Mesenchymal stem cell (in vitro differentiated cells and primary cell): ENCODE results near the gene KSR1.
A peak's percentile ranks its signal among the peaks of the same experiment; 100 is the strongest.

ENCODE experiments used
- DNase-seq: peaks from one replicate; pipeline ENCODE4 v3.0.0-alpha.2; 2013
- H2AFZ ChIP-seq: one replicate; pipeline ENCODE4 v1.6.1; 2013; ENCODE audit warnings: low read depth, mild to moderate bottlenecking, control low read depth, inconsistent platforms, low read length, moderate library complexity
- H2AK5ac ChIP-seq: 2 replicates; pipeline ENCODE4 v1.6.1; 2013; ENCODE audit warnings: low read length, moderate library complexity, mild to moderate bottlenecking, inconsistent platforms; ENCODE audit not compliant: severe bottlenecking
- H2BK120ac ChIP-seq: one replicate; pipeline ENCODE4 v1.6.1; 2013; ENCODE audit warnings: low read depth, mild to moderate bottlenecking, inconsistent platforms, low read length, moderate library complexity
- H2BK12ac ChIP-seq, 2 experiments: one replicate each; pipeline ENCODE4 v1.6.1; 2013; ENCODE audit warnings: inconsistent platforms in 2 of 2, low read length in 2 of 2, mild to moderate bottlenecking in 2 of 2, moderate library complexity in 2 of 2, control low read depth in 1 of 2
- H2BK15ac ChIP-seq: one replicate; pipeline ENCODE4 v1.6.1; 2013; ENCODE audit warnings: mild to moderate bottlenecking, low read depth, inconsistent platforms; ENCODE audit not compliant: poor library complexity, severe bottlenecking
- H2BK5ac ChIP-seq: 2 replicates; pipeline ENCODE4 v1.6.1; 2013; ENCODE audit warnings: low read depth, mild to moderate bottlenecking, low read length, control low read depth, inconsistent platforms; ENCODE audit not compliant: poor library complexity, severe bottlenecking
- H3K14ac ChIP-seq, 2 experiments: one replicate each; pipeline ENCODE4 v1.6.1; 2013; ENCODE audit warnings: inconsistent platforms in 2 of 2, low read length in 2 of 2, control low read depth in 1 of 2, mild to moderate bottlenecking in 1 of 2, moderate library complexity in 1 of 2
- H3K18ac ChIP-seq, 2 experiments: one replicate each; pipeline ENCODE4 v1.6.1; 2013; ENCODE audit warnings: inconsistent platforms in 2 of 2, low read length in 2 of 2, control low read depth in 1 of 2, low read depth in 1 of 2, mild to moderate bottlenecking in 1 of 2
- H3K23ac ChIP-seq, 2 experiments: one replicate each; pipeline ENCODE4 v1.6.1; 2013; ENCODE audit warnings: inconsistent platforms in 2 of 2, low read length in 2 of 2, mild to moderate bottlenecking in 2 of 2, moderate library complexity in 2 of 2, control low read depth in 1 of 2
- H3K27ac ChIP-seq: 2 replicates; pipeline ENCODE4 v1.5.1; 2013; ENCODE audit warnings: mild to moderate bottlenecking, moderate library complexity, low read length, control low read depth, inconsistent platforms; ENCODE audit not compliant: poor library complexity, severe bottlenecking
- H3K27me3 ChIP-seq, 2 experiments: 2 replicates each; pipeline versions ENCODE4 v1.6.1 to v1.7.0; 2013; ENCODE audit warnings: low read length in 2 of 2, mild to moderate bottlenecking in 2 of 2, moderate library complexity in 2 of 2, control low read depth in 1 of 2, inconsistent platforms in 1 of 2; ENCODE audit not compliant: control insufficient read depth in 1 of 2, insufficient read depth in 1 of 2
- H3K36me3 ChIP-seq, 2 experiments: 2 replicates each; pipeline versions ENCODE4 v1.6.1 to v1.7.0; 2013; ENCODE audit warnings: low read length in 2 of 2, control low read depth in 1 of 2, inconsistent platforms in 1 of 2, low read depth in 1 of 2, mild to moderate bottlenecking in 1 of 2; ENCODE audit not compliant: insufficient read depth in 2 of 2, control insufficient read depth in 1 of 2
- H3K4ac ChIP-seq, 2 experiments: one replicate each; pipeline ENCODE4 v1.6.1; 2013; ENCODE audit warnings: inconsistent platforms in 2 of 2, low read length in 2 of 2, mild to moderate bottlenecking in 2 of 2, moderate library complexity in 2 of 2, control low read depth in 1 of 2, low read depth in 1 of 2
- H3K4me1 ChIP-seq: 2 replicates; pipeline ENCODE4 v1.6.1; 2013; ENCODE audit warnings: low read depth, low read length, control low read depth; ENCODE audit not compliant: control insufficient read depth, insufficient read depth
- H3K4me2 ChIP-seq: 2 replicates; pipeline ENCODE4 v1.6.1; 2013; ENCODE audit warnings: low read length, mild to moderate bottlenecking, inconsistent platforms; ENCODE audit not compliant: poor library complexity, severe bottlenecking
- H3K4me3 ChIP-seq, 2 experiments: 2 replicates each; pipeline versions ENCODE4 v1.5.1 to v1.7.0; 2013; ENCODE audit warnings: low read length in 2 of 2, mild to moderate bottlenecking in 2 of 2, control low read depth in 1 of 2, low read depth in 1 of 2; ENCODE audit not compliant: insufficient read depth in 1 of 2
- H3K79me1 ChIP-seq: replicated peaks from 2 replicates; pipeline ENCODE4 v1.6.1; 2013; ENCODE audit warnings: mild to moderate bottlenecking, control low read depth, low read length, inconsistent platforms; ENCODE audit not compliant: poor library complexity, severe bottlenecking
- H3K9ac ChIP-seq: 2 replicates; pipeline ENCODE4 v1.7.0; 2013; ENCODE audit warnings: mild to moderate bottlenecking, low read length, moderate library complexity
- H3K9me3 ChIP-seq: 2 replicates; pipeline ENCODE4 v1.7.0; 2013; ENCODE audit warnings: mild to moderate bottlenecking, low read length; ENCODE audit not compliant: control insufficient read depth
- H4K8ac ChIP-seq: one replicate; pipeline ENCODE4 v1.6.1; 2013; ENCODE audit warnings: inconsistent platforms, mild to moderate bottlenecking, low read length, moderate library complexity
- H4K91ac ChIP-seq: one replicate; pipeline ENCODE4 v1.6.1; 2013; ENCODE audit warnings: mild to moderate bottlenecking, low read length, inconsistent platforms
- WGBS: methylation state at CpG from one replicate; pipeline ENCODE4 v1.1.7; 2013; ENCODE audit warnings: mixed read lengths; 5-methylcytosine and 5-hydroxymethylcytosine counted together

The KSR1 gene

DNA sequence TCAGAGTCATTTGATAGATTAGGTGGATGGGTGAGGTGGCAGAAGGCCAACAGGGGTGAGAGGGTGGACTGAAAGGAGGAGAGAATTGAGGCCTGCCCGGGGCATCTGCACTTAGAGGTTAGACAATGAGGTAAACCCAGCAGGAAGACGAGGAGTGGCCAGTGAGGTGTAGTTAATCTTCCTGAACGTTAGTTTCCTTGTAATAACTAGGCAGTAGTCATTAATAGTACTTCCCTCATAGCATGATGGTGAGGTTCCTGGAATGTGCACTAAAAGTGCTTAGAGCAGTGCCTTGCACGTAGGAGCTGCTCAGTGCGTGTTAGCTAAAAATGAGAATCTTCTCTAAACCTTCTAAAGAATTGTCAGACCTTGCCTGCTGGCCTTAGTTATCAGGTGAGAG, 13.5 kb upstream of the KSR1 start:
- no peak overlapping the region for H3K4me2 ChIP-seq
- H3K4ac ChIP-seq, result no peak overlapping the region
- no peak overlapping the region for H2BK15ac ChIP-seq
- H2BK5ac ChIP-seq, result no peak overlapping the region
- H3K4me3 ChIP-seq, result no peak overlapping the region
- H2AK5ac ChIP-seq, result no peak overlapping the region
- no peak overlapping the region for H3K14ac ChIP-seq
- no peak overlapping the region for H4K8ac ChIP-seq
- H3K23ac ChIP-seq, result no peak overlapping the region
- no peaks in the 10 kb centered on the region for H3K36me3 ChIP-seq
- H3K18ac ChIP-seq, result no peak overlapping the region
- no peak overlapping the region for H3K27ac ChIP-seq
- peaks cover 7% of the 10 kb centered on the region for H3K4me1 ChIP-seq
- no peaks in the 10 kb centered on the region for H3K9me3 ChIP-seq
- H2BK120ac ChIP-seq, result no peak overlapping the region
- H3K9ac ChIP-seq, result no peak overlapping the region
- H2AFZ ChIP-seq, result no peak overlapping the region
- no peak for DNase-seq
- no peaks in the 10 kb centered on the region for H3K79me1 ChIP-seq
- WGBS, result 81% methylated on average over 3 of the region's 5 CpGs
- H3K27me3 ChIP-seq, result peaks cover 0 to 7% of the 10 kb centered on the region in 2 experiments
- H4K91ac ChIP-seq, result no peak overlapping the region
- no peak overlapping the region for H2BK12ac ChIP-seq

DNA sequence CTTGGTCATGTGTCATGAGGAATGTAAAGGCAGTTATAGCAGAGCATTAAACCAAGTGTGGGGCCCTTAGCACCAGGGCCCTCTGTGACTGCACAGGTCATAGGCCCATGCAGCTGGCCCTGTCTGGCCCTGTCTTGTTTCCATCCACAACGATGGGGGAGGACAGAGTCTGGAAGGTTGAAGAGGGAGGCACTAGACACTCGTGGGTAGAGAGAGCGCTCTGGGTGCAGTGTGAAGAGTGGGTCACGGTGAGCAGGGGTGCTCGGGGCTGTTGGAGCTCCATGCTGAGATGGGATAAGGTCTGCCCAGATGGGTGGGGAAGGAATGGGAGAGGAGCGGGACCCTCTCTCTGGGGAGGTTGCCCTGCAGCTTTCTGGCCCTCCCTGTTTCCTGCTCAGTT, 12.8 kb upstream of the KSR1 start:
- H3K79me1 ChIP-seq, result no peaks in the 10 kb centered on the region
- WGBS, result 92% methylated on average over 6 of the region's 6 CpGs
- H2AFZ ChIP-seq, result no peak overlapping the region
- DNase-seq, result no peak
- no peak overlapping the region for H3K23ac ChIP-seq
- peaks cover 7% of the 10 kb centered on the region for H3K4me1 ChIP-seq
- H2BK15ac ChIP-seq, result no peak overlapping the region
- H3K36me3 ChIP-seq, result no peaks in the 10 kb centered on the region
- H3K4me2 ChIP-seq, result no peak overlapping the region
- H3K14ac ChIP-seq, result no peak overlapping the region
- H3K4me3 ChIP-seq, result no peak overlapping the region
- H3K9ac ChIP-seq, result no peak overlapping the region
- H4K91ac ChIP-seq, result no peak overlapping the region
- no peak overlapping the region for H3K4ac ChIP-seq
- H3K9me3 ChIP-seq, result no peaks in the 10 kb centered on the region
- no peak overlapping the region for H4K8ac ChIP-seq
- H2BK5ac ChIP-seq, result no peak overlapping the region
- no peak overlapping the region for H3K18ac ChIP-seq
- H2AK5ac ChIP-seq, result no peak overlapping the region
- H2BK120ac ChIP-seq, result no peak overlapping the region
- peaks cover 0 to 7% of the 10 kb centered on the region in 2 experiments for H3K27me3 ChIP-seq
- H3K27ac ChIP-seq, result no peak overlapping the region
- no peak overlapping the region for H2BK12ac ChIP-seq

DNA sequence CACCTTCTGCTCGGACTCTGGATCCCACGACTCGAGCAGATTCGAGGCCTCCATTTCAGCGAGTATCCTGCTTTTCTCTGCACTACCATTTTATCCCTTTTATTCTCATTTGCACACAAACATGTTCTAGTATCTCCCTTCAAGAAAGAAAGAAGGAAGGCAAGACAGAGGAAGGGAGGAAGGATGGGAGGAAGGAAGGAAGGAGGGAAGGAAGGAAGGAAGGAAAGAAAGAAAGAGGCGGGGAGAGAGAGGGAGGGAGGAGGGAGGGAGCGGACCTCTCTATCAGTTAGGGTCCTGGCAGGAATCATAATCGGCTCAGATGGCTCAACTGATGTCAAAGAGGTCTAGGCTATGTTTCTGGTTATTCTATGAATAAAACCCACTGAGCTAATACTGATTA, 10.3 kb upstream of the KSR1 start:
- H3K36me3 ChIP-seq, result no peaks in the 10 kb centered on the region
- H4K91ac ChIP-seq, result no peak overlapping the region

DNA sequence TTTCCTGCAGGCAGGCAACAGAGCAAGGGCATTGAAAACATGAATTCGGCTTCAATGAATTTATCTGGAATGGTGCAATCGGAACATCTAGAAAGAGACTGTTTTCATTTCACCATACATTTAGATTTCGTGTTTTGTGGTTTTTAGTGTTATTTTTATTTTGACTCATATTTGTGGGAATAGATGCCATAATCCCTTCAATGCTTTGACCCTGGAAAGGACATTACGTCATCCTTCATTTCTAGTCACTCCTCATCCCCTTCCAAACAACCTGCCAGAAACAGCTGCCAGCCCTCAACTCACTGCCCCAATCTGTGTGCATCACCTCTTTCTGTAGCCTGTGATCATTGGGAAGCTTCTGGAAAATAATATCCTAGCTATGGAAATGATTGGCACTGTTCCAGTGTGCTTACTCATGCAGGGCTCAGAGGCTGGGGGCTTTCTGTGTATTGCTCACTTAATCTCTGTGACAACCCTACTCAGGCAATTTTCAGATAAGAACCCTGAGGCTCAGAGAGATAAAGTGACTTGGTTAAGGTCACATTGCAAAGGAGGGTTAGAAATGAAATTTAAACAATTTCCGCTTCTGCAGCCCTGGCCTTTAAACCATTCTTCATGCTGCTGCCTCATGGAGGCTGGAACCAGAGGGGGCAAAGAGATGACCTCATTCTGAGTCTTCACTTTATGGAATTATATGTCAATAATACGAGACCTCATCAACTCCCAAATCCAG, 9.5 kb upstream of the KSR1 start:
- Histone ChIP-seq H2BK5ac (no peak overlapping the region), H3K4ac (no peak overlapping the region), H3K9me3 (no peaks in the 10 kb centered on the region), H4K8ac (no peak overlapping the region), H3K36me3 (no peaks in the 10 kb centered on the region), H3K18ac (no peak overlapping the region), H3K4me2 (no peak overlapping the region), H3K23ac (no peak overlapping the region), H3K27ac (no peak overlapping the region), H4K91ac (no peak overlapping the region), H3K14ac (no peak overlapping the region), H2BK12ac (no peak overlapping the region), H3K4me3 (no peak overlapping the region), H3K79me1 (no peaks in the 10 kb centered on the region), H2AFZ (no peak overlapping the region), H2AK5ac (no peak overlapping the region), H2BK15ac (no peak overlapping the region), H2BK120ac (no peak overlapping the region), H3K27me3 (peaks cover 0 to 2% of the 10 kb centered on the region in 2 experiments), H3K9ac (no peak overlapping the region), H3K4me1 (peaks cover 10% of the 10 kb centered on the region)
- WGBS, result 18% methylated on average over 3 of the region's 6 CpGs
- peak; percentile 93 for DNase-seq

More for the DNA sequence above, 10.3 kb upstream of the KSR1 start:
- H4K8ac ChIP-seq, result no peak overlapping the region
- no peak overlapping the region for H2BK120ac ChIP-seq
- H3K27me3 ChIP-seq, result peaks cover 0 to 2% of the 10 kb centered on the region in 2 experiments
- no peak overlapping the region for H3K4me3 ChIP-seq
- no peaks in the 10 kb centered on the region for H3K9me3 ChIP-seq
- H3K4ac ChIP-seq, result no peak overlapping the region
- no peak overlapping the region for H3K27ac ChIP-seq
- H2AFZ ChIP-seq, result no peak overlapping the region
- H3K23ac ChIP-seq, result no peak overlapping the region
- H3K4me1 ChIP-seq, result peaks cover 10% of the 10 kb centered on the region
- H3K18ac ChIP-seq, result no peak overlapping the region
- H2BK15ac ChIP-seq, result no peak overlapping the region
- no peak overlapping the region for H3K9ac ChIP-seq
- no peak overlapping the region for H2AK5ac ChIP-seq
- no peaks in the 10 kb centered on the region for H3K79me1 ChIP-seq
- no peak overlapping the region for H3K4me2 ChIP-seq
- DNase-seq, result no peak
- H3K14ac ChIP-seq, result no peak overlapping the region
- WGBS, result 94% methylated on average over 7 of the region's 8 CpGs
- H2BK5ac ChIP-seq, result no peak overlapping the region
- H2BK12ac ChIP-seq, result no peak overlapping the region
